D721Med (cell line): ENCODE data around the gene ENG.

Source experiments
- DNase-seq: peaks from one replicate; pipeline ENCODE4 v3.0.0; 2011; ENCODE audit warnings: low spot score; ENCODE audit not compliant: insufficient read length
- FAIRE-seq: peaks from 2 replicates; lab custom pipeline; 2011; peaks lifted over from hg19 to GRCh38; lab: Jason Lieb, UNC
- TF ChIP-seq, protein P1 (sequence below): IDR thresholded peaks from 2 replicates; pipeline ENCODE4 v1.5.1; 2012; ENCODE audit warnings: mild to moderate bottlenecking, control low read depth; ENCODE audit not compliant: insufficient read depth; ENCODE audit errors: missing control alignments

Gene ENG

DNA sequence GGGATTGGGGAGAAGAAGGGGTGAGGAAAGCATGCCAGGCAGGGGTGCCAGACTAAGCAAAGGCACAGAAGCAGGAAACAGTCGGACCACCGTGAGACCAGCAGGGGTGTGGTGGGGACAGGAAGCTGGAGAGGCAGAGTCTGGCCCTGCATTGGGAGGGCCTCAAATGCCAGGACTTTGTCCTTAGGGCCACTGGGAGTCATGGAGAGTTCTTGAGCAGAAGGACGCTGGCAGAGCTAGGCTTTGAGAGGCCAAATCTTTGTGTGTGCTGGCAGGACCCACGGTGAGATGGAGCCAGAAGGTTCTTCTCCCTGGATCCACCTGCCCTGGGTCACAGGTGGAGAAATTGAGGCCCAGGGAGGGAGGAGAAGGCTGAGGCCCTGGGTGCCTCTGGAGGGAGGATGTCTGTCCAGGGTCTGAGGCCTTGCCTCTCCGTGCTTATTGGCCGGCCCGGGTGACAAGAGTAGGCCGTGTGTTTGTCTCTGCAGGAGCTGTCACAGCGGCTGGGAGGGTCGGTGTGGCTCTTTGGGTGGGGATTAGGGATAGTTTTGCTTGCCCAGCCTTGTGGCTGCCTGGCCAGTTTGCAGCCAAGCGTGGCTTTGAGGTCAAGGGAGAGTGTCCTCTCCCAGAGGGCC lies 1.8 kb upstream of the ENG start:
- DNase-seq (no peak), FAIRE-seq (no peak)
- TF ChIP-seq, protein P1, sequence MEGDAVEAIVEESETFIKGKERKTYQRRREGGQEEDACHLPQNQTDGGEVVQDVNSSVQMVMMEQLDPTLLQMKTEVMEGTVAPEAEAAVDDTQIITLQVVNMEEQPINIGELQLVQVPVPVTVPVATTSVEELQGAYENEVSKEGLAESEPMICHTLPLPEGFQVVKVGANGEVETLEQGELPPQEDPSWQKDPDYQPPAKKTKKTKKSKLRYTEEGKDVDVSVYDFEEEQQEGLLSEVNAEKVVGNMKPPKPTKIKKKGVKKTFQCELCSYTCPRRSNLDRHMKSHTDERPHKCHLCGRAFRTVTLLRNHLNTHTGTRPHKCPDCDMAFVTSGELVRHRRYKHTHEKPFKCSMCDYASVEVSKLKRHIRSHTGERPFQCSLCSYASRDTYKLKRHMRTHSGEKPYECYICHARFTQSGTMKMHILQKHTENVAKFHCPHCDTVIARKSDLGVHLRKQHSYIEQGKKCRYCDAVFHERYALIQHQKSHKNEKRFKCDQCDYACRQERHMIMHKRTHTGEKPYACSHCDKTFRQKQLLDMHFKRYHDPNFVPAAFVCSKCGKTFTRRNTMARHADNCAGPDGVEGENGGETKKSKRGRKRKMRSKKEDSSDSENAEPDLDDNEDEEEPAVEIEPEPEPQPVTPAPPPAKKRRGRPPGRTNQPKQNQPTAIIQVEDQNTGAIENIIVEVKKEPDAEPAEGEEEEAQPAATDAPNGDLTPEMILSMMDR: no peak

DNA sequence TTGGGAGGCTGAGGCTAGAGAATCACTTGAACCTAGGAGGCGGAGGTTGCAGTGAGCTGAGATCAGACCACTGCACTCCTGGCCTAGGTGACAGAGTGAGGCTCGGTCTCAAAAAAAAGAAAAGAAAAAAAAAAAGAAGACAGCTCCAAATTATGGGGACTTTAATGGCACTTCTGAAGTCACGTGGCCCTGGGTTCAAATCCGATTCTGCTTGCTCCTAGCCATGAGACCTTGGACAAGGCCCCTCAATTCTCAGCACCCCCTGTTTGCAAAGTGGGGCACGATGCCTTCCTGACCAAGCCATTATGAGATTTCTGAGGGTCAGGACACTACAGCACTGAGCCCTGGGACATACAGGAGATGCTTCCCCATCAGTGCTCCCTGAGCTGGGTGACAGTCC lies 1.1 kb upstream of the ENG start:
- no peak for DNase-seq
- TF ChIP-seq, protein P1: no peak
- FAIRE-seq: no peak

DNA sequence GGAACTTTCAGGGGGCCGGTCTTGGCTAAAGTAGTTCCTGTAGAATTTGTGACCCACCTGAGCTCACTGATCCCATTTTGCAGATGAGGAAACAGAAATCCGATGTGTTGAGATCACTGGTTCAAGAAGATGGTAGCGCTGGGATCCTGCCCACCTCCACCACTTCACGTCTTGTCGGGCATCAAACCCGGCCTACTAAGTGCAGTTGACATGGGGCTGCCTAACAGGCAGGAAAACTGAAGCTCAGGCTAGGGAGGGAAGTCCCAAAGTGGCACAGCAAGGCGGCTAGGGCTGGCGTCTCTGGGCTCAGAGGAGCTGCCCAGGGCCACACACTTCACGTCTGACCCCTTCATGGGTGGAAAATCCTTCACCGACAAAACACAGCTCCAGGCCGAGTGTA lies 502 bp upstream of the ENG start:
- DNase-seq: no peak
- TF ChIP-seq, protein P1: no peak
- no peak for FAIRE-seq

DNA sequence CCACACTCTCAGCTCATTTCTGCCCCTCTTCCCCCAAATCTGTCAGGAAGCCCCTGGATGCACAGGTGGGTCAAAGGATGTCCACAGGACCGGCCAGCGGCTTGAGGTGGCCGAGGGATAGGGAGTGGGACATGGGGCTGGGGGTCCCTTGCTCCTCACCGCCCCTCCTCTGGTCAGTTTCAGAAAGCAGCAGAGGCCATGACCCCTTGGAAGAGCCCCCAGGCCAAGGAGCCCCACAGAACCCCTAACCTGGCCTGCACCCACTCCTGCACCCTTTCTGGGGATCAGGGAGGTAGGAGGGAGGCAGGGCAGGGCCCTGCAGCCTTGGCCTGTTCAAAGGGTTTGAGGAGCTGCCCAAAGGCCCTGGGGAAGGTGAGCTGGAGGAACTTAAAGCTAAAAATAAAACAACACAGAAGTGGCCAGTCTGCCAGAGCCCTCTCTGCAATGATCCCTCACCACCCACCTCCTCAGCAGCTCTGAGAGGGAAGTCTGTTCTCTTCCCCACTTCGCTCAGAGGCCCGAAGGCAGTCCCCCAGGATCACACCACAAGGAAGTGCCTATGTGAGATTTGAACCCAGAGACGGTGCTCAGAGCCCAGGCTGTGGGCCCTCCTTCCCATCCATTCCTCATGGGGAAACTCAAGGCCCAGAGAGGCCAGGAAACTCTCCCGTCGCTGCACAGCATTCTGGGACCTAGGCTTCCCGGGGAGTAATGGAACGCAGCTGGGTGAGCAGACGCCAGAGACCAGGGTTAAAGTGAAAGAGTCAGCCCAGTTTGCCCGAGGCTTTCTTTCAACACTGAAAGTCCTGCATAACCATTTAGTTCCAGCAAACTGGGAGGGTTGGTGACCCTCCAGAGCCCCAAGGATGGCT lies 910 bp downstream of the ENG start:
- TF ChIP-seq, protein P1: no peak
- FAIRE-seq (no peak), DNase-seq (no peak)

DNA sequence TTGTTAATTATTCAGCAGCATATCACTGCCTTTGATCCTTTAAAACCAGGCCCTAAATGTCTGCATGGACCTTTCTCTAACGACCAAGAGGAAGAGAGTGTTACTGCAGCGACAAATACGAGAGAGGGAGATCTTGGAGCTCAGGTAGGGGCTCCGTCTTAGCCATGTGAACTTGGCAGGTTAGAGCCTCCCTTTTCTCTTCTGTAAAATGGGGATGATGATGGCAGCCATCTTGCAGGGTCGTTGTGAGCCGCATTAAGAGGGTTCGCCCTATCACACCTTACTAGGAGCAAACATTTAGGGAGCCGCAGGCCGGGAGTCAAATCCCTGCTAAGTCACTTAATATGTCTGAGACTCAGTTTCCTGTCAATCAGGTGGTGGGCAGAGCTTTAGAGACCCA lies 1.6 kb downstream of the ENG start:
- TF ChIP-seq, protein P1: no peak
- DNase-seq: no peak
- FAIRE-seq: no peak

DNA sequence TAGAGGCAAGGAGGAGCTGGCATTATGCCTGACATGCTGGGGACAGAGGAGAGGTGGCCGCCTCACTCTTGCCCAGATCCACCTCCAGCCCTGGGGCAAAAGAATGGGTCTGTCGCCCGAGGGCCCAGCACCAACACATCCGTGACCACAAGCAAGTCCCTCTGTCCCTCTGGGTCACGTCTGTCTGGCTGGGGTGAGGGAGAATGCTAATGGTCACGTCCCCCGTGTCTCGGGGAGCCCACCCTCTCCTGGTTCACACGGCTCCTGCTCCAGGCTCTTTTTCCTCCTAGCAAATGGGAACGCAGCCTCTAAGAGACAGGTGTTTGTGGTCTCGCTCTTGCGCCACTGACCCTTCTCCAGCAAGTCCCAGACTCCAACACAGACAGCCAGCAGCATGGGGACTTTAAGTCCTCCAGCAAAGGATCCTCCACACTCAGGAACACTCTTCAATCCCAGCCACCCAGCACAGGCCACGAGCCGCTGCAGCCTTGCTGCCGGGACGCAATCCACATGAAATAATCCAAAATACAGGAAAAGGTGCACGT lies 4.1 kb downstream of the ENG start:
- DNase-seq (no peak), FAIRE-seq (no peak)
- TF ChIP-seq, protein P1: no peak
